Caki2 (cell line): ENCODE results near the gene KRTAP16-1. TPM values are rescaled to one million over a fixed set of nuclear protein-coding genes. Genes with fewer than 3 reads are reported as not detected.
"Not testable (repeated sequence)": the region's sequence is repeated elsewhere in the genome, so short reads cannot be mapped to it uniquely, and the experiment has no call there.

Experiments
- DNase-seq: peaks from one replicate; pipeline ENCODE4 v3.0.0-alpha.2; 2015; ENCODE audit warnings: low read depth
- in situ Hi-C: cut with HindIII; loops from 2 replicates; pipeline ENCODE4 v1.10.0; 2016; ENCODE audit warnings: low sequenced_read_pairs, low pct_unique_long_range_greater_than_20kb, mixed read lengths
- total RNA-seq: library from RNA; depleted of rRNA; stranded (reverse); fragments of >200 nt; shearing (Covaris generic); gene quantifications from 2 replicates; pipeline ENCODE4 v1.2.3, GENCODE V29; 2014; ENCODE audit warnings: low replicate concordance; rRNA removed

Gene KRTAP16-1, protein sequence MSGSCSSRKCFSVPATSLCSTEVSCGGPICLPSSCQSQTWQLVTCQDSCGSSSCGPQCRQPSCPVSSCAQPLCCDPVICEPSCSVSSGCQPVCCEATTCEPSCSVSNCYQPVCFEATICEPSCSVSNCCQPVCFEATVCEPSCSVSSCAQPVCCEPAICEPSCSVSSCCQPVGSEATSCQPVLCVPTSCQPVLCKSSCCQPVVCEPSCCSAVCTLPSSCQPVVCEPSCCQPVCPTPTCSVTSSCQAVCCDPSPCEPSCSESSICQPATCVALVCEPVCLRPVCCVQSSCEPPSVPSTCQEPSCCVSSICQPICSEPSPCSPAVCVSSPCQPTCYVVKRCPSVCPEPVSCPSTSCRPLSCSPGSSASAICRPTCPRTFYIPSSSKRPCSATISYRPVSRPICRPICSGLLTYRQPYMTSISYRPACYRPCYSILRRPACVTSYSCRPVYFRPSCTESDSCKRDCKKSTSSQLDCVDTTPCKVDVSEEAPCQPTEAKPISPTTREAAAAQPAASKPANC
- total RNA-seq = not detected in 2 replicates

DNA sequence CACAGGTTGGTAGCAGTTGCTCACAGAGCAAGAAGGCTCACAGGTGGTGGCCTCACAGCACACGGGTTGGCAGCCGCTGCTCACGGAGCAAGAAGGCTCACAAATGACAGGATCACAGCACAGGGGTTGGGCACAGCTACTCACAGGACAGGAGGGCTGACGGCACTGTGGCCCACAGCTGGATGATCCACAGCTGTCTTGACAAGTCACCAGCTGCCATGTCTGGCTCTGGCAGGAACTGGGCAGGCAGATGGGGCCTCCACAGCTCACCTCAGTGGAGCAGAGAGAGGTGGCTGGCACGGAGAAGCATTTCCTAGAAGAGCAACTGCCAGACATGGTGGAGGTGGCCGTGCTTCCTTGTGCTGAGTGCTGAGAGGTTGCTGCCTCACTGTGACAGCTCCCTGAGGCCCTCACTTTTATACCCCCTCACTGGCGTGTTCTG is at the start of gene KRTAP16-1:
Gene KRTAP16-1 (minus strand): TSS at position 392 of the 442 bp plus-strand sequence. CDS start 56 bp downstream, at position 336.
- in situ Hi-C loops = no loop called here
- no peak for DNase-seq

DNA sequence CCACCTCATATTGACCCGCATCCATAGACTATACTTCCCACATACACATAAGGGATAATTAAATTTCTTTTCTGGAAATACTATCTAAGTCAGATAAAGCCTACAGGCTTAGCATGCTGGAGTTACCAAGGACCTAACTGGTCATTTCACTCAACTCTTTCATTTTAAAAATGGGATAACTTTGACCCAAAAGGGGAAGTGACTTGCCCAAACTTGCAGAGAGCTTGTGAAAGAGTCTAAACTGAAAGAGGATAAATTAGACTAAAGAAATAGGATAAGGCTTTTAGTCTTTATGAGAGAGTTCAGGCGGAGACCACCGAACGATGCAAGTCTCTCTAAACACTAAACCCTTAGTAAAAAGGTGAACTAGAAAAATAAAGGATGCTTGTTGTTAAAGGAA is 45.4 kb upstream of the KRTAP16-1 start:
- no peak for DNase-seq
- in situ Hi-C loops = no loop called here

DNA sequence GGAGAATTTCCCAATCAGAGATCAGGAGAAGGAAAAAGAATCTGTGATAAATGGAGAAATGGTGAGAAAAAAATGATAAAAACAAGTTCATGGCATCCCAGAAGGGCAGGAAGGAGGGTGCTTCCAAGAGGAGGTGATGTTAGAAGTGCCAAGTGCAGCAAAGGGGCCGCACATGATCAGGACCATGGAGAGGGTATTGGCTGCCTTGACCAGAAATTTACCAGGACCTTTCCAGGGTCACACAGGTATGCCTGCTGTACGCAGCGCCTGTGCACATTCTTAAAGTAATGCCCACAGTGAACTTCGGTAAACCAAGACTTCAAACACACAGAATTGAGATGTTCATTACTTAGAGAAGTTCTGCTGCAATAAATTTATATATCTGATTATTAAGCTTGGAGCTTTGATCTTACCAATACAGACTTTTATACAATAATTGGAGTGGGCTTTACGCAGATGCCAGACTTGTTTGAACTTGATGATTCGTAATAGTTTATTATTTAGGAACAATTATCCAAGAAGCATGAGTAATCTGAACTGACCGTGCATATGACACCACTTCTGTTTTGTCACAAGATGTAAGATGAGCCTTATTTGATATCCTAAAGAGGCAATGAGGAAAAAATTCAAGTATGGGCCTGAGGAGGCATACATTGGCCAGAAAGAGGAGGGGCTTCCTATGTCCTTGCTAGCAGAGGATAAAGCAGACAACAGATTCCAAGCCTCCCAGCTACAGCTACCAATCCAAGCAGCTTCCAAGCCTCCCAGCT is 43.7 kb upstream of the KRTAP16-1 start:
- no peak for DNase-seq
- in situ Hi-C loops = no loop called here

DNA sequence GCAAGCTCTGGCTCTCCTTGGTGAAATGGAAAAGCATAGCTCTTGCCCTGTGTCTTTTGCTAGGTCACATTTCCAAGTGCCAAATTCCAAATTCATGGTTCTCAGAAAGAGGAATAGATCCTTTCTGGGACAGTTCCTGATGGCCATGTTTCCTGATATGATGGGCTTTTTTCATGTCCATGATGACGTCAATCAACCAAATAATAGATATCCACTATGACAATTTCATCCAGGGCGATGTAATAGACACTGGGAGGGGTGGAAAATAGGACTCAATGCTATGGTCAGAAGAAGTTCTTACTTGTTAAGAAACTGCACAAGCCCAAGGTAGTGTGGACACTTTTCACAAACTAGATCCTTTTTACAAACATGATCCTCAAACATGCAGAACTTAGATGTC is 42.1 kb upstream of the KRTAP16-1 start:
- in situ Hi-C loops = no loop called here
- DNase-seq = no peak

DNA sequence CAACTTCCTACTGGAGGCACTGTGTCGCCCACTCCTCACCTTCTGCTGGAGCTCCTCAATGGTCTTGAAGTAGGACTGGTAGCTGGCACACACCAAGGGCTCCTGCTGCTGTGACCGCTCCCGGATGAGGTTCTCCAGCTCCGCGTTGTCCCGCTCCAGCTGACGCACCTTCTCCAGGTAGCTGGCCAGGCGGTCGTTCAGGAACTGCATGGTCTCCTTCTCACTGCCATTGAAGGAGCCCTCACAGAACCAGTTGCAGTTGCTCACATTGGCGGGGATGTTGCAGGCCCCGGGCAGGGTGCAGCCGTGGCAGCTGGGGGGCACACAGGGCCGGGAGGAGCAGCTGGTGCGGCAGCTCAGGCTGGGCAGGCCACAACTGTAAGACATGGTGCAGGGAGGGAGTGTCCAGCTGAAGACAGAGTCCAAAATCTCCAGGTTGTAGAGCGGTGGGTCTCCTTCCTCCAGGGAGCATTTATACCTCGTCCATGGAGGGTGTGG is 41.3 kb upstream of the KRTAP16-1 start, which contains the start of gene KRT33A:
Gene KRT33A (minus strand): TSS at position 448 of the 498 bp plus-strand sequence. CDS start 61 bp downstream, at position 387.
- in situ Hi-C loops, DNase-seq: not testable (repeated sequence)

DNA sequence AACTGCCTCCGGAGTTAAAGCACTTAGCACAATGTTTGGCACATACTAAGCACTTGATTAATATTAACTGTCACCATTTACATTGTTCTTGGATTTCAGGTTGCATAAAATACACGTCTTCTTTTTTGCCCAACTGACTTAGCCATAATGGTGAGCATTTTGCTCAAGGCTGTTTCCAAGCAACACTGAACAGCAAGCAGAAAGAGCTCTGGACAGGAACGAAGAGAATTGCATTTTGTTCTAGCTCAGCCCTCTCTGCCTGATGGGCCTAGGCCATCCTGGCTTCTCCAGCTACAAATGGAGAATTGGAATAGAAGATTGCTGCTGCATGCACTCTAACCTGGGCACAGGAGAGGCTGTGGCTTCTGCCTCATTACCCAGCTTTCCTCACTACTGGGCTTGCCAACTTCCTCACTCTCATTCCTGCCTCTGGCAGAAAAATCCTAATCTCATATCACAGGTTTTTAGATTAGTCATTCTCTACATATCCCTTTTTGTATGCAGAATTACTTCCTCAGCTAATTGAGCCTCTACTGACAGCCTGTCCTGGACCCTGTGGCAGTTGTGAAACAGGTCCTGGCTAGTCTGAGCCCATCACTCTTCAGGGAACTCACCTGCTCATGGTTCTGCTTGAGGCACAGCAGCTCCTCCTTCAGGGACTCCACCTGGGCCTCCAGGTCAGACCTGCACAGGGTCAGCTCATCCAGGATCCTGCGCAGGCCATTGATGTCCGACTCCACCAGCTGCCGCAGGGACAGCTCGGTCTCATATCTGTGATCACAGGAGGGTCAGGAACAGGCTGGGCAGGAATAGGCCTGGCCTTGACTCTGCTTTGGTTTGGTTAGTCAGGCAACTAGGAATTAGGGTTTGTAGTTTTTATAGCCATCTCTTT is 39.0 kb upstream of the KRTAP16-1 start:
- DNase-seq = no peak
- in situ Hi-C loops = no loop called here

DNA sequence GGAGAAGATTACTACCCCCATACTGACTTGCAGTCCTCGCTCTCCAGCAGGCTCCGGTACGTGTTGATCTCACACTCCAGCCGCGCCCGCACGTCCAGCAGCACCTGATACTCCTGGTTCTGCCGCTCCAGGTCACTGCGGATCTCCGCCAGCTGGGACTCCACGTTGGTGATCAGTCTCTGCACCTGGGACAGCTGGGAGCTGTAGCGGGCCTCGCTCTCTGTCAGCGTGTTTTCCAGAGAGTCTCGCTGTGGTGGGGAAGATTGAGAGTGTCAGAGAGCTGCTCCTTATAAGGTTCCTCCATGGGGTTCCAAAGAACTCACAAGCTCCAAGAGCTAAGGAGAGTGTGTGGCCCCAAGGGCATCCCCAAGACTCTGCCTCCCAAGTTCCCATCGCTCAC is 37.3 kb upstream of the KRTAP16-1 start:
- in situ Hi-C loops, DNase-seq: not testable (repeated sequence)

DNA sequence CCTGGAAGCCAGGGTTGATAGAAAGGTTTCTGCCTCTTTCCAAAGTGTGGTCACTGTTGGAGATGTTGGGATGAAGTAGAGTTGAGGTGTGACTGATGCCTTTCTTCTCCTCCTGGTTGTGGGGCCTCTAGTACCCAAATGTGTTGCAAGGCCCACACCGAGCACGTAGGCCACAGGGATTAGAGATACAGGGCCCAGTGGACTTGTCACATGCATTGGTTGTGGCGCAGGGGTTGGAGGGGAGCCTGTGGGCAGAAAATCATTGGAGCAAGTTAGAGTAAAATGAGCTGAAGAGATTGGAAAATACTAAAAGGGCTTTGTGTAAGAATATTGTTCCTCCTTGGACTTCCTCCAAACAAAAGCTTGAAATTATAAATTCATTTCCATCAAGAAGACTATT is 36.9 kb upstream of the KRTAP16-1 start:
- no peak for DNase-seq
- in situ Hi-C loops = no loop called here

DNA sequence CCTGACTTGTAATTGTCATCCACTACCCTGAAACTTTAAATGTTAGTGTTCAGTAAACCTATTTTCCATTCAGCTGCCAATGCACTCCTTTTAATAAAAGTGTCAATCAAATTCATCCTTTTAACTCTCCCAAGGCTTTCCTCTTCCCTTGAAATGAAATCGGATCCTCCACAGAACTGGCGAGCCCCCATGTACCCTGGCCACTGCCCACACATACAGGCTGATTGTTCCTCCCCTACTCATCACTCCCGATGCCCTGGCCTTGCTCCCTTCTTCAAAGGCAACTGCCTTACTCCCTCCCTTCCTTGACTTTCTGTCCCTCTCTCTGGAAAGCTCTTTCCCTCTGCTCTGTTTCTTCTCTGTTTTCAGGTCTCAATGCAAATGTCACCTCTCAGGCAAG is 33.9 kb upstream of the KRTAP16-1 start:
- in situ Hi-C loops = no loop called here
- no peak for DNase-seq

DNA sequence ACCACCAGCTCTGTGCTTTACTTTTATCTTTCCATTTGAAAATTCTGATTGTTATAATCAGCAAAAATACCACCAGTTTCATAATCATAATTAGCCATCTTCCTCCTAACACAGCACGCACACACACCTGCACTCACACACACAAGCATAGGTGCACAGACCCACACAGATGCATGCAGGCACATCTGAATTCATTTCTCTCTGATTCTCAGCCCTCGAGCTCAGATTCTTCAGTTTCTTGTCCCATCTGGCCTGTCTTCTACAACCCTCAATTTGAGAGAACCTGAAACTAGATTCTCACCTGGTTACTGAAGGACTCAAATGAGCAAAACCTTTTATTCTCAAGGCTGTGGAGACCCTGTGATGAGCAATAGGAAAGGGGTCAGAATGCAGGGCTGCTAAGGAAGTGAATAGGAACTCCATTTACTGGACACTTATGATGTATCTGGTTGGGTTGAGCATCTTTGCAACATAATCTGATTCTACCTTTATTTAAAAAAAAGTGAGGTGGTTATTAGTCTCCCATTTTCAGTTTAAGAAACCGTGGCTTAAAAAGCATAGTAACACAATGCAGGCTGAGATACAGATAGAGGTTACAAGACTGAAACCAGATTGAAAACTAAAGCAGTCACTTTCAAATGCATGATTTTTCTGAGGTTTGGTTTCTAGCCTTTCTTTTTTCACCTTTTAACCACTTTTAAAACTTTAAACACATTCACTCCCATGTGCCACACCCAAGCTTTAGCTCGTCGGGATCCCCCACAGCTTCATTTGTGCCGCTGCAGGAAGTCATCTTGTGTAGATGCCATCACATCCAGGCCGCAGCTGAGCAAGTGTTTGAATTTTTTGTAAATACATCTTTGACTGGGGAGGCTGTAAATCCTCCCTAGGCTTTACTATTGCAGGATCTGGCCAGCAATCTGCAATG is 32.1 kb upstream of the KRTAP16-1 start:
- in situ Hi-C loops = no loop called here
- DNase-seq = no peak

DNA sequence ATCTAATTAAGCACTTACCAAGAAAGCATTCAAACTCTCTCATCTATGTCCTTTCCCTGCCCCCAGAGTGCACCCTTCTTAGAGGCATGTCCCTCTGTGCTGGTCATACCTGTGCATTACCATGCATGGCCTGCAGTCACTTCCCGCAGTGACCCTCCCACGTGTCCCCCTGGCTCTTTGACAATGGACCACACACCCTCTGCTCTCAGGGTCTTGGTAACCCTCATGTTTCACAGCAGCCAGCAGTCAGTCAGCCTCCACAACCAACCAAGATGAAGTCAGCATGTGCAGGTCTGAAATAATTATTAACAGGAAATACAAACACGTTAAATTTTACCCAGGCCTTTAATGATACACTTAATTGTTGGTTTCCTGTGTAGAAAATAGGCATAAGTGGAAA is 31.4 kb upstream of the KRTAP16-1 start:
- in situ Hi-C loops = no loop called here
- peak; percentile 51 for DNase-seq

DNA sequence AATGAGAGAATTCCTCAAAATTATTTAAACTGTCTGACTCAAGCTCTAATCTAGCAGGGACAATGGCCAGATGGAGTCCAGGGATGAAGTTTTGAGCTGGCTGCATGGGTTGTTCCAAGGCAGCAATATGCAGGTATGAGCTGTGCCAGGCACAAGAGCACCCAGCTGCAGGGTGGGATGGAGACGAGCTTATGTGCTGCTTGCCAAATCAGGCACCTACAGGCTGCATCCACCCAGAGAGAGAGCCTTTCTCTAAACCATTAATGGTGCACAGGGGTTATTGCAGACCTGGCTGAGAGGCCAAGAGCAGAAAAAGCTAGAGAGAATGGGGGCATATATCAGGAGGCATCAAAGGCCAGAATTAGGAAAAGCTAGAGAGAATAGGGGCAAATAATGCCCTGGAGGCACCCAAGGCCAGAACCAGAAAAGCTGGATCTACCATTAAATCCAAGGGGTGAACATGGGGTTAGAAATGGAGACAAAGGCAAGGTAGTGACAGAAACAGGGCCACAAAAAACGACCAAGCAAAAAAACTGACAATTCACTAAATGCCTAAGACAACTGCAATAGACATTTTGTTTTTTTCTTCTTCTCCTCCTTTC is 30.6 kb upstream of the KRTAP16-1 start:
- no peak for DNase-seq
- in situ Hi-C loops = no loop called here

DNA sequence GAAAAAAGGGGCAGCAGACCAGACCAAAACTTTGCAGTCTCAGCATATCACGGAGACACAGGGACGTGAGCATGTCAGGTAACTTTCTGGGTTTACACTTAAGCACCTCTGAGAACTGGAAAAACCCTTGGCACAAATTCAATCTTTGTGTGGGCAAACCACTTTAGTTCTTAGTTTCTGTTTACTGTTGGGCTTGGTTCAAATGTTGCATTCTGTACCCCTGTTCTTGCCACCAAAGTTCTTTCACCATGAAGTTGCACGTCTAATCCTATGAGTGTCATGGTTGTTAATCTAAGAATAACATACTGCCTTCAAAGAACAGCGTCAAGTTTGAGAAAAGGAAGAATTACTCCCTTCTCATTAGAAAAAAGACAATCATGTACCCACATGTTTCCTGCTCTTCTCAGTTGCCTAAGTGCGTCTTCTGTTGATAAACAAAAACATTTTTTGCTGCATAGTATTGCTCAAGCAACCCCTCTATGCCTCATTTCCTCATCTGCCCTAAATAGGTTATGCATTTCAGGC is 29.9 kb upstream of the KRTAP16-1 start:
- in situ Hi-C loops = no loop called here
- DNase-seq = no peak

DNA sequence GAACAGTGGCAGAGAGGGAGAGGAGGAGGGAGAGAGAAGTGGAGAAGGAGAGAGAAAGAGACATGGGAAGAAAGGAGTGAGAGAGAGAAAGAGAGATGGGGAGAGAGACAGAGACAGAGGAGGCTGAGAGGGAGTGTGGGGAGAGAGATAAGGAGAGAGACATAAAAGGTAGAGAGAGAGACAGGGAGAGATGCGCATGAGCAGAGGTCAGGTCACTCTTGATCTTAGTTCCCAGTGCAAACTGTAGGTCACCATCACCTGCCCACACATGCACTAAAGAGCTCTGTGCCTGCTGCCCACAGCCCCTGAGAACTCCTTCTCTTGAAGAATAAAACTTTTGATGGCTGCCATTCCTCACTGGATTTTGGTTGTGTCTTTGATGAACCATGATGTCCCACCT is 26.6 kb upstream of the KRTAP16-1 start:
- no peak for DNase-seq
- in situ Hi-C loops = no loop called here

DNA sequence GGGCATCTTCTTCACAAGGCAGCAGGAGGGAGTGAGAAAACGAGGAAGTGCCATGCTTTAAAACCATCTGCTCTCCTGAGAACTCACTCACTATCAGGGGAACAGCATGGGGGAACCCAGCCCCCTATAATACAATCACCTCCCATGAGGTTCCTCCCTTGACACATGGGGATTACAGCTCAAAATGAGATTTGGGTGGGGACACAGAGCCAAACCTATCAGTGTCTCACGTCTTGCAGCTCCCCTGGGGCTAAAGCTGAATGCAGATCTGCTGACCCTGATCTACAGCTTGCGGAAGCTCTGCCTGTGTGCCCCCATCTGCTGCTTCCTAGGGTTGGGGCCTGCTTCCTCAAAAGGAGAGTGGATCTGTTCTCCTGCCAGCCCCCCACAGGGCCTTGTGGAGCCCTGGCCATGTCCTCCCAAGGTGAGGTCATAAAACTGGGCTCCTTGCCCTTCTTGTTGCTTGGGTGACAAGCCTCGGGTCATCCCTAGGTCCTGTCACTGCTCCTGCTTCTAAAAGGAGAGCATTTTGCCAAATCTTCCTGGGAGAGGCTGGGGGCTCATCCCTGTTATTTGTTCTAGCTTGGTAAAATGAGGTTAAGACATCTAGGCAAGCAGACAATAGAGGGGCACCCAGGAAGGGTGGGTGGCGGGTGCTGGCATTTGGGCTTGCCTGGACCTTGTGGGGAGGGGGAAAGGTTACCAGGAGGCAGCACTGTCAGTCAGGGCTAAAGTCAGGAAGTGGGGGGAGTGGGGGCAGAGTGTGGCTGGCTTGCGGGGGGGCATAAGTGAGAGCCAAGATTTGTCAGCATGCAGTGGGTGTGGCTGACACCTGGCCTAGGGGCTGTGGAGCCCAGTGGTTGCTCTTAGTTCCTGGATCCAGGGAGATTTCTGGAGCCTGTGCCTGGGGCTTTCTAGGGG is 25.5 kb upstream of the KRTAP16-1 start:
- in situ Hi-C loops = no loop called here
- DNase-seq = no peak
